Nephron progenitor cell (in vitro differentiated cells): ENCODE data around the gene SLC4A2.
A peak's percentile ranks its signal among the peaks of the same experiment; 100 is the strongest.

Experiments
- DNase-seq: peaks from one replicate; pipeline ENCODE4 v3.0.0; 2021
- H3K27ac Mint-ChIP-seq: 2 replicates; pipeline ENCODE4 v1.8.0; 2021; ENCODE audit warnings: mild to moderate bottlenecking, moderate library complexity, mixed read lengths
- H3K27me3 Mint-ChIP-seq: 2 replicates; pipeline ENCODE4 v1.8.0; 2021; ENCODE audit warnings: mild to moderate bottlenecking, low read depth, mixed read lengths; ENCODE audit not compliant: poor library complexity
- H3K36me3 Mint-ChIP-seq: 2 replicates; pipeline ENCODE4 v1.8.0; 2021; ENCODE audit warnings: low read depth, mixed read lengths
- H3K4me1 Mint-ChIP-seq: 2 replicates; pipeline ENCODE4 v1.8.0; 2021; ENCODE audit warnings: mixed read lengths
- H3K4me3 Mint-ChIP-seq: 2 replicates; pipeline ENCODE4 v1.8.0; 2021; ENCODE audit warnings: mild to moderate bottlenecking, moderate library complexity, mixed read lengths
- H3K9me3 Mint-ChIP-seq: 2 replicates; pipeline ENCODE4 v1.8.0; 2021; ENCODE audit warnings: mild to moderate bottlenecking, moderate library complexity, mixed read lengths
- CTCF ChIP-seq: fragments of 200-600 bp; sonication (generic); IDR thresholded peaks from 2 replicates; pipeline ENCODE4 v1.5.0; 2021; ENCODE audit warnings: antibody characterized with exemption

SLC4A2 gene

GRCh38 chr7:151062111-151062398 lies 2.7 kb downstream of the SLC4A2 start:
- H3K4me1 Mint-ChIP-seq: peaks cover 44% of the 10 kb centered on the region
- H3K36me3 Mint-ChIP-seq: peaks cover 4% of the 10 kb centered on the region
- TF ChIP-seq CTCF: no peak
- no peak for DNase-seq
- no peak overlapping the region for H3K27ac Mint-ChIP-seq
- H3K4me3 Mint-ChIP-seq: peak overlapping the region; percentile 92
- peaks cover 18% of the 10 kb centered on the region for H3K27me3 Mint-ChIP-seq
- H3K9me3 Mint-ChIP-seq: no peaks in the 10 kb centered on the region

DNA sequence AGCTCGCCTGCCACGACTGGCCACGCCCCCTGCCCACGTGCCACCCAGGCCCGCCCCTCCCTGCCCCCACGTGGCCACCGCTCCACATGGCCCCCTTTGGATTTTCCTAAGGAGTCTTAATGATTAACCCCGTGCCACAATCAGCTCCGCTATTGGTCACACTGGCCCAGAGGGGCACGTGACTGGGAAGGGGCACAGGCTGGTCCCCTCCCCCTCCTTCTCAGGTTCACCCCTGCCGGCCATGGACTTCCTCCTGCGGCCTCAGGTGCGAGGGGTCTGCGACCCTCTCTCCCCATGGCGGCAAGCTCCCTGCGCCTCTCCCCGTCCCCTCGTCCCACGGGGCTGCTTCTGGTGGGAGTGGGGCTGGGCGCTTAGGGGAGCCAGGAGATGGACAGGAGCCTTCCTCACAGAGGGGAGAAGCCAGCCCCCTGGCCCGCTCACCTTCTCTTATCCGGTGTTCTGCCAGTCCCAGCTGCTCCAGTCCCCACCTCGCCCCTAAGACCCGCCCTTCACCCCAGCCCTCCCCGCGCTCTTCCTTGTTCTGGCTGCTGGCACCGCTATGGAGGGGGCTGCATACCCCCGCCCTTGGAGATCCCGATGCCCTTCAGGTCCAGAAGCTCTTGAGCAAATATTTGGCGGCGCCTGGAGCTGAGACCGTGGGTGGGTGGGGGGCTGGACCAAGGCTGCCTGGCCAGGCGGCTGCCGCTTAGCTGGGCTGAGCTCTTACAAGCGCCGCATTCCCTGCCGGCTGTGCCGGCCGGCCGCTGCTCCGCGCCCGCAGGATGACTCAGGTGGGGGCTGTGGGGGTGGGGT lies 3.2 kb downstream of the SLC4A2 start:
- Mint-ChIP-seq H3K27ac (no peak overlapping the region), H3K27me3 (peaks cover 13% of the 10 kb centered on the region), H3K9me3 (no peaks in the 10 kb centered on the region), H3K4me3 (peak overlapping the region; percentile 62), H3K36me3 (peaks cover 8% of the 10 kb centered on the region), H3K4me1 (peaks cover 38% of the 10 kb centered on the region)
- no peak for TF ChIP-seq CTCF
- DNase-seq: peak; percentile 90

DNA sequence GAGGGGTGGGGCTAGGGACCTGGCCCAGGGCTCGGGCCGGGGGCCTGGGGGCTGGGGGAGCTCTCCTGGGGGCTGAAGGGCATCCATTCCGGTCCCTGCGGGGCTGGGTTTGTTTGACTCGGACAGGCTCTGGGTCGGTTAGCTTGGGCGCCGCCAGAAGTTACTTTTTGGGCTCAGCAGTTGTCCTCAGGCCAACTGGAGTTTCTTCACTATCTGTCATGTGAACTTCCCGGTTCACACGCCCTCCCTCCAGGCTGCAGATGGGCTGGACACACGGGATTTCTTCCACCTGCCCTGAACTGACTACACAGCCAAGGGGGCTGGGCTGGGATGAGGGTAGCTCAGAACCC lies 3.8 kb downstream of the SLC4A2 start:
- TF ChIP-seq CTCF: no peak
- Mint-ChIP-seq H3K27me3 (peaks cover 12% of the 10 kb centered on the region), H3K4me3 (peak overlapping the region; percentile 48), H3K4me1 (peaks cover 38% of the 10 kb centered on the region), H3K27ac (no peak overlapping the region), H3K9me3 (no peaks in the 10 kb centered on the region), H3K36me3 (peaks cover 14% of the 10 kb centered on the region)
- no peak for DNase-seq

DNA sequence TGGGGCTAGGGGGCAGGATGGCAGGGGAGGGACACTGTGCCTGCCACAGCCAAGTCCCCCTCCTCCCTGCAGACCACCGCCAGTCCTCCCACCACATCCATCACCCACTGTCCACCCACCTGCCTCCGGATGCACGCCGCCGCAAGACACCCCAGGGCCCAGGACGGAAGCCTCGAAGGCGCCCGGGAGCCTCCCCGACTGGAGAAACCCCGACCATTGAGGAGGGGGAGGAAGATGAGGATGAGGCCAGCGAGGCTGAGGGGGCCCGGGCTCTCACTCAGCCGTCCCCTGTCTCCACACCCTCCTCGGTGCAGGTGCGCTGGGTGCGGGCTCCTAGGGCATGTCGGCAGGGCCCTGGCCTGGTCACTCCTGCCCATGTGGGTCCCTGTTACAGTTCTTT lies 5.1 kb downstream of the SLC4A2 start:
- Mint-ChIP-seq H3K36me3 (peaks cover 20% of the 10 kb centered on the region), H3K4me3 (no peak overlapping the region), H3K4me1 (peaks cover 28% of the 10 kb centered on the region), H3K27me3 (peaks cover 12% of the 10 kb centered on the region), H3K27ac (no peak overlapping the region), H3K9me3 (no peaks in the 10 kb centered on the region)
- TF ChIP-seq CTCF: no peak
- DNase-seq: no peak

GRCh38 chr7:151064993-151065392 lies 5.6 kb downstream of the SLC4A2 start:
- Mint-ChIP-seq H3K9me3 (no peaks in the 10 kb centered on the region), H3K4me1 (peaks cover 28% of the 10 kb centered on the region), H3K36me3 (peaks cover 21% of the 10 kb centered on the region), H3K27ac (no peak overlapping the region), H3K27me3 (peaks cover 12% of the 10 kb centered on the region), H3K4me3 (no peak overlapping the region)
- no peak for TF ChIP-seq CTCF
- no peak for DNase-seq

DNA sequence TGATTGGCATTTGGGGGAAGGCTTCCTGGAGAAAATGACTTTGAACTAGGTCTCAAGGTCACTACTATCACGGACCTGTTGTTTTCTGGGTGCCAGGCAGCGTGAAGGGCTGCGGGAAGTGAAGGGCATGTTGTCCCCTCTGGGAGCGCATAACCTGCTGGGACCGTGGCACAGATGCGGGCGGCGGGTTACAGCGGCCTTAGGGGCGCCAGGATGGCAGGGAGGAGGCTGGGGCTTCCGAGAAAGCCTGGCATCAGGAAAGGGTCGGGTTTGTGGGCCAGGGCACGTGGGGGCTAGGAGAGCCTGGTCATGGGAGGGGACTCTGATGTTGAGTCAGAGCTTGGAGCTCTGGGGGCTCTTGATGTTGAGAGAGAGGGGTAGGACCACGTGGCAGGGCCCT lies 6.1 kb downstream of the SLC4A2 start:
- no peaks in the 10 kb centered on the region for H3K9me3 Mint-ChIP-seq
- no peak for DNase-seq
- TF ChIP-seq CTCF: no peak
- no peak overlapping the region for H3K27ac Mint-ChIP-seq
- H3K4me3 Mint-ChIP-seq: no peak overlapping the region
- H3K4me1 Mint-ChIP-seq: peaks cover 23% of the 10 kb centered on the region
- H3K36me3 Mint-ChIP-seq: peaks cover 21% of the 10 kb centered on the region
- peaks cover 12% of the 10 kb centered on the region for H3K27me3 Mint-ChIP-seq
